K562 (cell line): Measurements from ENCODE around the gene DAPL1. TPM values are rescaled to one million over a fixed set of nuclear protein-coding genes. Genes with fewer than 3 reads are reported as not detected.

Source experiments
- ATAC-seq: fragments of 200-7000 bp; cut with Tn5 transposase; 3 replicates; pipeline ENCODE4 v1.9.1; 2020; ENCODE audit warnings: moderate library complexity
- BruUV-seq: library from RNA; stranded (reverse); fragments of 400-500 nt; replicated peaks from 2 replicates; lab custom pipeline; 2021; lab: Mats Ljungman, UMichigan
- CTCF ChIA-PET: fragments of 300-600 bp; formaldehyde crosslinking; extraction: SDS; loops from one replicate; lab custom pipeline; 2021; ENCODE audit warnings: low intra/inter-chr PET ratio; lab: Yijun Ruan, JAX
- POLR2A ChIA-PET: fragments of 300-600, 350-650 bp; sonication (Branson Sonifier 250); formaldehyde crosslinking; extraction: SDS; loops from one replicate; lab custom pipeline; 2021; ENCODE audit warnings: antibody characterized with exemption, inconsistent platforms; lab: Yijun Ruan, JAX
- DNase-seq, 4 experiments: peaks; one replicate each; pipeline versions ENCODE4 v3.0.0 to v3.0.0-alpha.2; 2011 to 2018; ENCODE audit warnings: low spot score in 3 of 4, mixed read lengths in 3 of 4; ENCODE audit errors: extremely low read depth in 1 of 4
- FAIRE-seq: peaks from 2 replicates; lab custom pipeline; 2011; peaks lifted over from hg19 to GRCh38; lab: Jason Lieb, UNC
- H2AFZ ChIP-seq: 2 replicates; pipeline ENCODE4 v1.6.0; 2011; ENCODE audit warnings: low read depth, low read length, control low read depth, inconsistent platforms
- H3K27ac ChIP-seq: fragments of 200-600 bp; 3 replicates; pipeline ENCODE4 v1.8.0; 2011; ENCODE audit warnings: low read depth, mild to moderate bottlenecking, control low read depth, inconsistent platforms, low read length, moderate library complexity, mixed read lengths; ENCODE audit errors: extremely low read depth
- H3K27me3 ChIP-seq, 2 experiments: fragments of 300-600 bp in 1 of 2; 2 replicates in 1 of 2; 3 replicates in 1 of 2; pipeline versions ENCODE4 v1.6.0 to v1.8.0; 2011; ENCODE audit warnings: inconsistent platforms in 2 of 2, low read length in 2 of 2, mild to moderate bottlenecking in 1 of 2, mixed read lengths in 1 of 2, moderate library complexity in 1 of 2; ENCODE audit not compliant: control insufficient read depth in 2 of 2, insufficient read depth in 2 of 2
- H3K36me3 ChIP-seq: fragments of 300-600 bp; 3 replicates; pipeline ENCODE4 v1.8.0; 2011; ENCODE audit warnings: mild to moderate bottlenecking, low read length, inconsistent platforms; ENCODE audit not compliant: control insufficient read depth, insufficient read depth
- H3K4me1 ChIP-seq, 2 experiments: fragments of 200-600 bp in 1 of 2; replicated peaks in 1 of 2; 2 replicates in 1 of 2; 3 replicates in 1 of 2; pipeline versions ENCODE4 v1.5.1 to v1.8.0; 2011; ENCODE audit warnings: inconsistent platforms in 2 of 2, low read length in 2 of 2, mild to moderate bottlenecking in 1 of 2, mixed read lengths in 1 of 2, moderate library complexity in 1 of 2; ENCODE audit not compliant: control insufficient read depth in 2 of 2, insufficient read depth in 2 of 2
- H3K4me2 ChIP-seq: 2 replicates; pipeline ENCODE4 v1.6.1; 2011; ENCODE audit warnings: low read length, control low read depth, inconsistent platforms, mixed read lengths; ENCODE audit not compliant: insufficient read depth
- H3K4me3 ChIP-seq: fragments of 200-600 bp; sonication (generic), shearing (Covaris generic); 2 replicates; pipeline ENCODE4 v1.5.1; 2016; ENCODE audit warnings: control low read depth, inconsistent platforms
- H3K79me2 ChIP-seq: fragments of 200-600 bp; 3 replicates; pipeline ENCODE4 v1.8.0; 2011; ENCODE audit warnings: low read length, inconsistent platforms; ENCODE audit not compliant: control insufficient read depth, insufficient read depth
- H3K9ac ChIP-seq, 2 experiments: 2 replicates each; pipeline versions ENCODE4 v1.6.0 to v1.6.1; 2011; ENCODE audit warnings: low read depth in 2 of 2, low read length in 2 of 2, control low read depth in 1 of 2, inconsistent platforms in 1 of 2, mild to moderate bottlenecking in 1 of 2, mixed read lengths in 1 of 2; ENCODE audit not compliant: insufficient read depth in 1 of 2
- H3K9me1 ChIP-seq: one replicate; pipeline ENCODE4 v1.6.0; 2011; ENCODE audit warnings: inconsistent platforms, mild to moderate bottlenecking, low read length, moderate library complexity; ENCODE audit not compliant: control insufficient read depth, insufficient read depth
- H3K9me3 ChIP-seq: replicated peaks from 2 replicates; pipeline ENCODE4 v1.5.1; 2011; ENCODE audit warnings: low read depth, low read length, inconsistent platforms; ENCODE audit not compliant: control insufficient read depth, insufficient read depth
- H4K20me1 ChIP-seq: replicated peaks from 2 replicates; pipeline ENCODE4 v1.6.1; 2011; ENCODE audit warnings: low read length, inconsistent platforms, mixed read lengths; ENCODE audit not compliant: control insufficient read depth, insufficient read depth
- ETV5 ChIP-seq: sonication (generic); formaldehyde crosslinking; IDR thresholded peaks from 2 replicates; pipeline ENCODE4 v1.4.0; 2020; ENCODE audit warnings: low read depth, mild to moderate bottlenecking, missing genetic modification reagents
- NRF1 ChIP-seq, 2 experiments: fragments of 450-650 bp; IDR thresholded peaks in 1 of 2; conservative IDR thresholded peaks in 1 of 2; 2 replicates each; pipeline ENCODE4 v1.6.1; 2014; ENCODE audit warnings: mild to moderate bottlenecking in 2 of 2
- ZNF274 ChIP-seq: IDR thresholded peaks from 2 replicates; pipeline ENCODE4 v1.6.1; 2011; ENCODE audit warnings: low read depth, mild to moderate bottlenecking, low read length, moderate library complexity, borderline replicate concordance
- WGBS: fragments of 100-300 bp; shearing (Covaris generic); methylation state at CpG from one replicate; pipeline ENCODE4 v1.1.6; 2016; ENCODE audit warnings: low coverage, mixed read lengths; ENCODE audit not compliant: insufficient coverage; ENCODE audit errors: missing lambda C conversion rate; 5-methylcytosine and 5-hydroxymethylcytosine counted together
- in situ Hi-C: fragments of 300-500 bp; cut with MboI; formaldehyde crosslinking; loops from 4 replicates; pipeline ENCODE4 v1.15.0; 2018; ENCODE audit warnings: inconsistent platforms, mixed read lengths
- intact Hi-C: fragments of 100-400 bp; cut with micrococcal nuclease; formaldehyde crosslinking; loops from 2 replicates; pipeline ENCODE4 v1.14.2; 2022
- polyA plus RNA-seq, 8 experiments: library from polyadenylated mRNA; depleted of rRNA in 4 of 8; stranded (reverse) in 5 of 8; unstranded in 3 of 8; fragments of >200 nt; fragmentation: Nextera tagmentation in 2 of 8; fragmentation: Illumina TruSeq in 1 of 8; extraction: Ambion mirVana in 2 of 8; extraction: Trizol in 1 of 8; gene quantifications; 2 replicates each; pipeline versions ENCODE4 v1.2.1 to v1.2.3, GENCODE V29; 2011 to 2014; ENCODE audit warnings: inconsistent platforms in 1 of 8, missing spikeins in 1 of 8
- total RNA-seq, 7 experiments: library from RNA; depleted of rRNA in 6 of 7; stranded (reverse); fragments of >200 nt in 6 of 7; fragmentation: Illumina TruSeq in 2 of 7; extraction: Trizol in 2 of 7; gene quantifications; 2 replicates each; pipeline versions ENCODE4 v1.2.1 to v1.2.3, GENCODE V29; 2011 to 2021; ENCODE audit warnings: low replicate concordance in 1 of 7
- TF ChIP-seq, protein P1 (sequence below), 3 experiments: fragments of 200-800 bp in 1 of 3; fragments of 250-450 bp in 1 of 3; fragments of 450-650 bp in 1 of 3; sonication (Bioruptor Pico) in 1 of 3; sonication (Bioruptor generic) in 1 of 3; formaldehyde crosslinking in 1 of 3; IDR thresholded peaks; 2 replicates each; pipeline versions ENCODE4 v1.6.1 to v1.8.0; 2016 to 2022; ENCODE audit warnings: mild to moderate bottlenecking in 2 of 3, missing genetic modification characterization in 2 of 3, missing compliant biosample characterization in 1 of 3, moderate library complexity in 1 of 3

Gene DAPL1
- total and polyA plus RNA-seq, 9 of the 15 experiments (the other 6 are each of a cell fraction or from before 2014, with no cell fraction given) = not detected

DNA sequence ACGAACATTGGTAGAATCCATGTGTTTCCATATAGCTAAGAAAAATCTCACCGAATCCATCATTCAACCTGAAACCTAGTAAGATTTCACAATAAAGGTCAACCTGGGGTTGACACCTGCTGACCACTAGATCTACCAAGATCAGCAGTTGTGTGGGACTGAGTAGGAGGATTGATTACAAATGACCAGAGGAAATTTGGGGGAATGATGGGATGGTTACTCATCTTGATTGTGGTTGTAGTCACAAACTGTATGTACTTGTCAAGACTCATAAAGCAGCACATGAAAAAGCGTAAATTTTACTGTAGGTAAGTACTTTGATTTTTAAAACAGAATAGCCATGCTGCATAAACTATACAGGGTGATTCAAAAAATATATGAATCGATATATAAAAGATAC lies 14.7 kb downstream of the DAPL1 start:
- H4K20me1 ChIP-seq = no peaks in the 10 kb centered on the region
- DNase-seq = no peak
- no peak overlapping the region for H3K27ac ChIP-seq
- H3K4me3 ChIP-seq = no peak overlapping the region
- ATAC-seq = no peak
- intact Hi-C loops (no loop called here), in situ Hi-C loops (no loop called here)
- no TSS peak for BruUV-seq
- no peak overlapping the region for H3K9ac ChIP-seq
- no peaks in the 10 kb centered on the region for H3K9me3 ChIP-seq
- 3% methylated on average over 4 of the region's 4 CpGs for WGBS
- ChIA-PET POLR2A (no interaction called here), CTCF (no interaction called here)
- no peaks in the 10 kb centered on the region for H3K79me2 ChIP-seq
- TF ChIP-seq ZNF274 (no peak), NRF1 (conservative IDR thresholded peaks at IDR 0.05 in 1 of 2, IDR thresholded peaks at IDR 0.05 in 1 of 2) (no peak), ETV5 (no peak)
- TF ChIP-seq, protein P1, sequence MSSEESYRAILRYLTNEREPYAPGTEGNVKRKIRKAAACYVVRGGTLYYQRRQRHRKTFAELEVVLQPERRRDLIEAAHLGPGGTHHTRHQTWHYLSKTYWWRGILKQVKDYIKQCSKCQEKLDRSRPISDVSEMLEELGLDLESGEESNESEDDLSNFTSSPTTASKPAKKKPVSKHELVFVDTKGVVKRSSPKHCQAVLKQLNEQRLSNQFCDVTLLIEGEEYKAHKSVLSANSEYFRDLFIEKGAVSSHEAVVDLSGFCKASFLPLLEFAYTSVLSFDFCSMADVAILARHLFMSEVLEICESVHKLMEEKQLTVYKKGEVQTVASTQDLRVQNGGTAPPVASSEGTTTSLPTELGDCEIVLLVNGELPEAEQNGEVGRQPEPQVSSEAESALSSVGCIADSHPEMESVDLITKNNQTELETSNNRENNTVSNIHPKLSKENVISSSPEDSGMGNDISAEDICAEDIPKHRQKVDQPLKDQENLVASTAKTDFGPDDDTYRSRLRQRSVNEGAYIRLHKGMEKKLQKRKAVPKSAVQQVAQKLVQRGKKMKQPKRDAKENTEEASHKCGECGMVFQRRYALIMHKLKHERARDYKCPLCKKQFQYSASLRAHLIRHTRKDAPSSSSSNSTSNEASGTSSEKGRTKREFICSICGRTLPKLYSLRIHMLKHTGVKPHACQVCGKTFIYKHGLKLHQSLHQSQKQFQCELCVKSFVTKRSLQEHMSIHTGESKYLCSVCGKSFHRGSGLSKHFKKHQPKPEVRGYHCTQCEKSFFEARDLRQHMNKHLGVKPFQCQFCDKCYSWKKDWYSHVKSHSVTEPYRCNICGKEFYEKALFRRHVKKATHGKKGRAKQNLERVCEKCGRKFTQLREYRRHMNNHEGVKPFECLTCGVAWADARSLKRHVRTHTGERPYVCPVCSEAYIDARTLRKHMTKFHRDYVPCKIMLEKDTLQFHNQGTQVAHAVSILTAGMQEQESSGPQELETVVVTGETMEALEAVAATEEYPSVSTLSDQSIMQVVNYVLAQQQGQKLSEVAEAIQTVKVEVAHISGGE (CRISPR knock-in tag; IDR thresholded peaks at IDR 0.05) = no peak
- no peak for FAIRE-seq
- no peaks in the 10 kb centered on the region for H3K36me3 ChIP-seq
- no peaks in the 10 kb centered on the region for H3K9me1 ChIP-seq
- H3K4me2 ChIP-seq = no peak overlapping the region
- H2AFZ ChIP-seq = no peak overlapping the region
- peaks cover 0 to 6% of the 10 kb centered on the region in 2 experiments; a peak in 2 of 5 replicates for H3K27me3 ChIP-seq
- no peaks in the 10 kb centered on the region for H3K4me1 ChIP-seq
